Measurements from ENCODE around the gene FBXW12.
A peak's percentile ranks its signal among the peaks of the same experiment; 100 is the strongest.

- TF ChIP-seq CTCF (IDR thresholded peaks at IDR 0.05) (no peak), POLR2A (IDR thresholded peaks at IDR 0.05) (no peak), POLR2AphosphoS5 (IDR thresholded peaks at IDR 0.05; ENCODE audit: insufficient read depth in 1 of 2, low read depth in 1 of 2) (peak in 1 of 2 donors; percentile 62)
Observed at GRCh38 chr3:48433472-48434118, 61.6 kb downstream of the FBXW12 start.
